ENCODE results near the gene FAM13A.

The FAM13A gene

GRCh38 chr4:88737307-88737941 lies 319.6 kb downstream of the FAM13A start:
- no peak for DNase-seq

DNA sequence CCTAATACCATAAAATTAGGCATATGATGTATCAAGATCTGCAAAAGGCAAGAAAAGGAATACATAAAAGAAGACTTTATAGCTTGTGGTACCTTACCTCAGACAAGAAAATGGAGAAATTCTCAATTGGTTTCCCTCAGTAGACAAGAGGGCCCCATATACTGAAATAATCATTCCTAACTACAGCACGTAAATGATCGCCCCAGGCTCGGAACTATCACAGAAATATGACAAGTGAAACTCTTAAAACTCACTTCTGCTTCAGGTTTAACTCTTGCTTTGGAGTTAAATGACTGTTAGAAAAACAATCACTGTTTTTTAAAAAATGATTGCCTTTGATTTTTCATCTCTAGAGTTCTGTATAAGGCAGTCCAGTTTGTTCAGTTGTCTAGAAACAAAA lies 320.7 kb downstream of the FAM13A start:
- DNase-seq: no peak

GRCh38 chr4:88735564-88735963 lies 321.4 kb downstream of the FAM13A start:
- no peak for DNase-seq

DNA sequence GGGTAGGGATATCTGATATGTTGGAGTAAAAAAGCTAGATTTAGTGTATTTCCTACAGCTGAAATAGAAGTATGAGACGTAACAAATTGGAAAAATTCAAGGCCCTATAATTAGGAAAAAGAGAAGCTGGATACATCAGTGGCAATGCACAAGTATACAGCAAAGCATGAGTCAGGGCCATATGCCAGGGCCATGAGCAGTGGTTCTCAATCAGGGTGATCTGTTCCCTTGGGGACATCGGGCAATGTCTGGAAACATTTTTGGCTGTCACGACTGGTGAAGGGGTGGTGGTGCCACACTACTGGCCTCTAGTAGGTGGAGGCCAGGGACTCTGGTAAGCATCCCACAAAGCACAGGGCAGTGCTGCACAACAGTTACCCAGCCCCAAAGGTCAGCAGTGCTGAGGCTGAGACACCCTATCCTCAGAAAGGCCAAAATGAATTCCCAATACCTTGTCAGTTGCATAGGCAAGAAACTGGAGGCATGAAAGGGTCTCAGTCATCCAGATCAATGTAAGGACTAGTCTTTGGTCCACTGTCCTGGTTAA lies 322.5 kb downstream of the FAM13A start:
- no peak for DNase-seq

- no peak for DNase-seq
These were observed 324.1 kb downstream of the FAM13A start for GRCh38 chr4:88732714-88733368.

GRCh38 chr4:88731381-88731780 lies 325.6 kb downstream of the FAM13A start:
- no peak for DNase-seq

DNA sequence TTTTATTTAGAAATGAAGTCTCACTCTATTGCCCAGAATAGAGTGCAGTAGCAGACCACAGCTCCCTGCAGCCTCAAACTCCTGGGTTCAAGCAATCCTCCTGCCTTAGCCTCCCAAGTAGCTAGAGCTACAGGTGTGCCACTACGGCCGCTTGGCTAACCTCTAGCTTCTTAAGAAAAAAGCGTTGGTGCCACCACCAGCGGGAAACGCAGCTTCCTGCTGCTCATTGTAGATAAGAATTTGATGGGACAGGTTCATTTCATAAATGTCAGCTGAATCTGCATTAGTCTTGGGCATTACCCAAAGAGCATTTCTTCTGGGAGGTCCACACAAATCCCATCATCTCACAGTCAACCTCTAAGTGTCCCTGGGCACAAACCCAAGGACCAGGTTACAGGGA lies 326.2 kb downstream of the FAM13A start:
- DNase-seq: no peak

DNA sequence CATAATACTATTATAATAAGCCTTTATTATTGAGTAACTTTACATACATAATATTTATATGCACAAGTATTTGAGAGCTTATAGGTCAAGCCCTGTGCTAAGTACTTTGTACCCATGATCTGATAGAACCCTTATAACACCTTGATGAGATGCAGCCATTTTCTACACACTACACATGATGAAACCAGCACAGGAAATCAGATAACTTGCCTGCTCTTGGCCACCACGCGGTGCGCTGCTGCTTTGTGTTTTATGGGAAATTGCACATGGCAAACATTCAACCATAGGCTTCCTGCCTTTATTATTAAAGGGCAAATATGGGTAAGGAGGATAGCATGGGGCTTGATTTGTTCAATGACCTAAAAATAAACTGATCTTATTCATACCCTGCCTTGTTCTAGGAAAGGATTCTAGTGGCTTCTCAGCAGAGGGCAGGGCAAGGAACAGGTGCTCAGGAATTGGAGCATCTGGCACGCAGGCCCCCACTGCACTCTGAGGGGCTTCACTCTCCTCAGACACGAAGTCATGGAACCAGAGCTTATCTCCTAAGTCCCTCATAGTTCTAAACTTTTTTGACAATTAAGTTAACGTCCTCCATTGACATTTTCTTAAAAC lies 327.7 kb downstream of the FAM13A start:
- no peak for DNase-seq

DNA sequence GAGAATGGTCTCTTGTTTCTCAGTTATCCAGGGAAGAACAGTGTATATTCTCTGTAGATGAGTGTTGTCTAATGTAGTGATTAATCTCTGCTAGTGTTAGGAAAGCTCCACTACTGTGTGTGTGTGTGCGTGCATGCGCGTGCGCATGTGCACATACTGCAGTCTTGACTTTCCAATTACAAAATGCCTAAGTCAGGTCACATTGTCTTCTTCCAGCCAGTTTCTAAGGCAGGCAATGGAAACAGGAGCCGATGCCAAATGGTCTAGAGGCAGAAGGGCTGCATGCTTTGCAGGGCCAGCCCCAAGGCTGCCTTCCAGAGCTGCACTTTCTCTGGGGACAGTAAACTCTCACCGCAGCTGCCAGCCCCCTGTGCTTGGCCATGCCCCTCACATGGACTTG lies 328.8 kb downstream of the FAM13A start:
- DNase-seq: no peak

- DNase-seq: no peak
These were observed 331.0 kb downstream of the FAM13A start for GRCh38 chr4:88725986-88726385.

DNA sequence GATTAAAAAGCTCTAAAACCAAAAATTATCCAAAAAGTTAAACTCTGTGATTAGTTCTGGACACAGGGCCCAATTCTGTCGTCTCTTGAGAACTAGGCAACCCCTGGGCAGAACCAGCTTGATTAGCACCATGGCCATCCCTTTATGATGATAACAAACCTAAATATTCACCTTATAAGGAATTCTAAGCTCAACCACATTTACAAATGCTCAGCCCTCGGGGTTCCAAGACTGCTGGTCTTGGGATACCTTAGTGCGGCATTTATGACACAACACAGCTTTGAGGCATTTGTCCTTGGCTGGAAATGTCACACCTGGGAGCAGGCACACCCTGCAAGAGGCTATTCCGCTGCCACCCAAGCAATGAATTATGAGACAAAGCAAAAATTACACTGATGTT lies 331.8 kb downstream of the FAM13A start:
- no peak for DNase-seq

DNA sequence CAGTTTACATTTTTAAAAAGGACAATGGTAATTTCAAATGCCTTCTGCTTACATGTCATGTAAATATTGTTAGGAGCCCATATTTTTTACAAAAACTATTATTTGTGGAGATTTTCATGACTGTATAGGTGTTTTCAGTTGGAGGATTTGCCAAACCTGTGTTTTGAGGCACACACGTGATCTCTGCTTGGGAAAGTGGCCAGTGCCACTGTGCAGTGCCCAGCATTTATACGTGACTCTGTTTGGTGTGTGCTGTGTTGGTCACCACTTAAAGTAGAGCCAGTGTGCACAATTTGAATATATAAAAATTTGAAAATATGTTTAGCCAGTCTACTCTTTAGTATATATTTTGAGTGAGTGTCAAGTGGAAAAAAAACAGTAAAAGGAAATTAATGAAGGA lies 332.6 kb downstream of the FAM13A start:
- DNase-seq: no peak

DNA sequence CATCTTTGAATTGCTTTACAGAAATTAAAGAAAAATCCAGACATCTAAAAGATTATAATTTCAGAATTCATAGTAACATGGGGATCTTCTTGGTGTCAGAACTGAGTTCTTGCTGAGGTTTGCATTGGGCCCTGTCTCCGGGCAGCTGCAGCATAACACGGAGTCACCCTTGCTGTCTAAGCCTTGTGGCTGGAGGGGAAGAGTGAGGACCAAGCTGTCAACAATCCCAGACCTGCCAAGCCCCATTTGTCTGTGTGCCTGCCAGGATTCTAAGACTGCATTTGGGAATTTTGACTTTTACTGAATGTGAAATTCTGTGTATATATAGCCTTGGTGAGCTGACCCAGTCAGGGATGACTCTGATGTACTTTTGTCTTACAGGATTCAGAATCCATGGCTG lies 334.2 kb downstream of the FAM13A start:
- DNase-seq: no peak

GRCh38 chr4:88722276-88722780 lies 334.7 kb downstream of the FAM13A start:
- no peak for DNase-seq

- no peak for DNase-seq
These were observed 336.2 kb downstream of the FAM13A start for GRCh38 chr4:88720451-88721428.

DNA sequence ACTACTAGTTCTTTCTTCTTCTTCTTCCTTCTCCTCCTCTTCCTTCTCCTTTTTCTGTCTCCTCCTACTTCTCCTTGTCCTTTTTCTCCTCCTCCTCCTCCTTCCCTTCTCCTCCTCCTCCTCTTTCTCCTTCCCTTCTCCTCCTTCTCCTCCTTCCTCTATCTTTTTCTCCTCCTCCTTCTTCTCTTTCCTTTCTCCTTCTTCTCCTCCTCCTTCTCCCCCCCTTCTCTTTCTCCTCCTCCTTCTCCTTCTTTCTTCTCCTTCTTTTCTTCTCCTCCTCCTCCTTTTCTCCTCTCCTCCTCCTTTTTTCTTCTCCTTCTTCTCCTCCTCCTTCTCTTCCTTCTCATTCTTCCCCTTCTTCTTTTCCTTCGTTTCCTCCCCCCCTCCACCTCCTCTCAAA lies 337.6 kb downstream of the FAM13A start:
- DNase-seq: no peak

DNA sequence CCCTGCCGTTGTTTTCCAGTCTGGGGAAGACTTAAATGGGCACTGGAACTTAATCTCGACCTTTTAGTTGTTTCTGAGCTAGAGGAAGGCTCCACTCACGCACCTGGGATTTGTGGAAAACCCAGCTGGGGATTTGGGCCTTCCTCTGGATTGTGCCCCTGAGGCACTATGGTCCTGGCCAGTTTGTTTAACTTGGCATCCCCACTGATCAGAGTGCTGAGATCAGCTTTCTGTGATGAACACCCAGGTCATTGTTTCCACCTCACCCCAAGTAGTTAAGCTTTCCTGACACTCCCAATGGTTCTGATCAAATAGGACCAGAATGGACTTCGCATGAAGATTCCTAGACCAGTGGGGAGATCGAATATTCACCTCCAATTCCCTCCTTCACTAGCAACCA lies 338.9 kb downstream of the FAM13A start:
- DNase-seq: no peak

DNA sequence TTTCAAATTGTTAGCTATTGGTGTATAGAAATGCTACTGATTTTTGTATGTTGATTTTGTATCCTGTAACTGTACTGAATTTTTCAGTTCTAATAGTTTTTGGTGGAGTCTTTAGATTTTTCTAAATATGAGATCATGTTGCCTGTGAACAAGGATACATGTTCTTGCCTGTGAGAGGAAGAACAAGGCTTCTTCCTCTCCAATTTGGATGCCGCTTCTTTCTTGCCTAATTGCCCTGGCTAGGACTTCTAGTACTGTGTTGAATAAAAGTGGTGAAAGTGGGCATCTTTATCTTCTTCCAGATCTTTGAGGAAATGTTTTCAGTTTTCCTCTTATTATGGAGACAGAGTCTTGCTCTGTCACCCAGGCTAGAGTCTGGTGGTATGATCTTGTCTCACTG lies 343.2 kb downstream of the FAM13A start:
- no peak for DNase-seq

GRCh38 chr4:88709989-88710388 lies 347.0 kb downstream of the FAM13A start:
- DNase-seq: no peak

GRCh38 chr4:88706574-88706973 lies 350.4 kb downstream of the FAM13A start:
- no peak for DNase-seq

- DNase-seq: no peak
These were observed 351.0 kb downstream of the FAM13A start for GRCh38 chr4:88705805-88706492.

- DNase-seq: no peak
These were observed 351.8 kb downstream of the FAM13A start for GRCh38 chr4:88705223-88705622.

Measured in activated CD4-positive, alpha-beta T cell treated with anti-CD3 and anti-CD28 coated beads, Interleukin-2, amount 50 U/mL, for 1 hour (primary cell).